NB4 (cell line): ENCODE data around the gene NDOR1.

ENCODE experiments used
- DNase-seq: peaks from one replicate; pipeline ENCODE4 v3.0.0; 2010; ENCODE audit warnings: low read depth
- H3K4me3 ChIP-seq: one replicate; pipeline ENCODE4 v1.5.1; 2011; ENCODE audit warnings: mild to moderate bottlenecking, low read depth, low read length, moderate library complexity
- CTCF ChIP-seq: IDR thresholded peaks from one replicate; pipeline ENCODE4 v1.5.1; 2012; ENCODE audit warnings: low read depth, low read length
- MAX ChIP-seq: IDR thresholded peaks from 2 replicates; pipeline ENCODE4 v1.6.1; 2011; ENCODE audit warnings: low read depth, low read length
- MYC ChIP-seq: IDR thresholded peaks from 2 replicates; pipeline ENCODE4 v1.6.1; 2011; ENCODE audit warnings: low read depth, low read length
- POLR2A ChIP-seq: IDR thresholded peaks from 2 replicates; pipeline ENCODE4 v1.6.1; 2011; ENCODE audit warnings: mild to moderate bottlenecking; ENCODE audit not compliant: insufficient read length; ENCODE audit errors: extremely low read depth

The NDOR1 gene

GRCh38 chr9:137176302-137177182 lies 29.0 kb upstream of the NDOR1 start:
- TF ChIP-seq CTCF (peak; percentile 22), MAX (no peak), MYC (no peak), POLR2A (no peak)
- no peak overlapping the region for H3K4me3 ChIP-seq
- DNase-seq, result peak; percentile 31

- peak; percentile 75 for DNase-seq
- no peak for TF ChIP-seq MYC
- TF ChIP-seq POLR2A, result no peak
- TF ChIP-seq MAX, result no peak
- TF ChIP-seq CTCF, result no peak
- no peak overlapping the region for H3K4me3 ChIP-seq
Measured at GRCh38 chr9:137178201-137178938, 27.1 kb upstream of the NDOR1 start.

GRCh38 chr9:137178939-137179630 lies 26.4 kb upstream of the NDOR1 start:
- TF ChIP-seq POLR2A (no peak), CTCF (no peak), MYC (no peak), MAX (no peak)
- no peak for DNase-seq

GRCh38 chr9:137179761-137180160 lies 25.7 kb upstream of the NDOR1 start:
- H3K4me3 ChIP-seq, result no peak overlapping the region
- TF ChIP-seq POLR2A (no peak), MYC (no peak), CTCF (no peak), MAX (no peak)
- no peak for DNase-seq

More at GRCh38 chr9:137178939-137179630, 26.4 kb upstream of the NDOR1 start:
- H3K4me3 ChIP-seq, result no peak overlapping the region

GRCh38 chr9:137180491-137180890 lies 25.0 kb upstream of the NDOR1 start:
- DNase-seq, result no peak
- H3K4me3 ChIP-seq, result no peak overlapping the region
- TF ChIP-seq MYC (no peak), POLR2A (no peak), MAX (no peak), CTCF (no peak)
